IMR-90 (cell line): Measurements from ENCODE around the gene MARCHF6. TPM values are rescaled to one million over a fixed set of nuclear protein-coding genes. Genes with fewer than 3 reads are reported as not detected.

Source experiments
- ATAC-seq: fragments of 200-7000 bp; cut with Tn5 transposase; 2 replicates; pipeline ENCODE4 v1.9.1; 2020; ENCODE audit warnings: low read depth, mild to moderate bottlenecking, moderate library complexity
- BruUV-seq: library from RNA; stranded (reverse); fragments of 400-500 nt; replicated peaks from 2 replicates; lab custom pipeline; 2021; lab: Mats Ljungman, UMichigan
- CTCF ChIA-PET: fragments of 300-600 bp; formaldehyde crosslinking; extraction: SDS; loops from one replicate; lab custom pipeline; 2021; ENCODE audit warnings: antibody characterized with exemption; lab: Yijun Ruan, JAX
- POLR2A ChIA-PET: fragments of 300-600 bp; sonication (Branson Sonifier 250); formaldehyde crosslinking; loops from one replicate; lab custom pipeline; 2022; ENCODE audit warnings: antibody characterized with exemption; ENCODE audit not compliant: unreplicated experiment; lab: Charles Lee
- DNase-seq: peaks from one replicate; pipeline ENCODE4 v3.0.0; 2013
- H2AFZ ChIP-seq: replicated peaks from 2 replicates; pipeline ENCODE3; 2013; ENCODE audit warnings: low read length, mild to moderate bottlenecking; ENCODE audit not compliant: poor library complexity
- H2AK5ac ChIP-seq: 2 replicates; pipeline ENCODE4 v1.6.1; 2013; ENCODE audit warnings: low read depth, low read length, inconsistent platforms
- H2AK9ac ChIP-seq: replicated peaks from 2 replicates; pipeline ENCODE3; 2013; ENCODE audit warnings: mild to moderate bottlenecking, low read depth, low read length, moderate library complexity; ENCODE audit not compliant: poor library complexity
- H2BK120ac ChIP-seq: 2 replicates; pipeline ENCODE4 v1.6.1; 2013; ENCODE audit warnings: low read depth, low read length, inconsistent platforms
- H2BK15ac ChIP-seq: 3 replicates; pipeline ENCODE4 v1.6.1; 2013; ENCODE audit warnings: low read depth, low read length, inconsistent platforms
- H2BK20ac ChIP-seq: 2 replicates; pipeline ENCODE4 v1.6.1; 2013; ENCODE audit warnings: low read depth, mild to moderate bottlenecking, inconsistent platforms, low read length, moderate library complexity
- H2BK5ac ChIP-seq: 2 replicates; pipeline ENCODE4 v1.6.1; 2013; ENCODE audit warnings: mild to moderate bottlenecking, low read depth, low read length, inconsistent platforms; ENCODE audit not compliant: poor library complexity, severe bottlenecking
- H3K14ac ChIP-seq: replicated peaks from 2 replicates; pipeline ENCODE4 v1.6.1; 2013; ENCODE audit warnings: low read depth, low read length, inconsistent platforms
- H3K18ac ChIP-seq: 2 replicates; pipeline ENCODE4 v1.6.1; 2013; ENCODE audit warnings: low read depth, low read length, control low read depth
- H3K23ac ChIP-seq: 2 replicates; pipeline ENCODE4 v1.6.1; 2013; ENCODE audit warnings: low read depth, low read length, inconsistent platforms
- H3K27ac ChIP-seq: 2 replicates; pipeline ENCODE4 v1.5.1; 2013; ENCODE audit warnings: mild to moderate bottlenecking, control low read depth, low read length; ENCODE audit not compliant: insufficient read depth
- H3K27me3 ChIP-seq: 2 replicates; pipeline ENCODE4 v1.6.1; 2013; ENCODE audit warnings: low read length; ENCODE audit not compliant: control insufficient read depth, insufficient read depth
- H3K36me3 ChIP-seq: 2 replicates; pipeline ENCODE4 v1.6.1; 2013; ENCODE audit warnings: low read length, mixed read lengths; ENCODE audit not compliant: control insufficient read depth, insufficient read depth
- H3K4ac ChIP-seq: 2 replicates; pipeline ENCODE4 v1.6.1; 2013; ENCODE audit warnings: low read depth, low read length, inconsistent platforms
- H3K4me1 ChIP-seq: 2 replicates; pipeline ENCODE4 v1.6.1; 2013; ENCODE audit warnings: low read length, mixed read lengths; ENCODE audit not compliant: control insufficient read depth, insufficient read depth
- H3K4me2 ChIP-seq: 2 replicates; pipeline ENCODE4 v1.6.1; 2013; ENCODE audit warnings: low read depth, mild to moderate bottlenecking, control low read depth, low read length, moderate library complexity
- H3K4me3 ChIP-seq: 2 replicates; pipeline ENCODE4 v1.5.1; 2013; ENCODE audit warnings: low read depth, mild to moderate bottlenecking, control low read depth, low read length, moderate library complexity; ENCODE audit not compliant: insufficient read depth
- H3K56ac ChIP-seq: 2 replicates; pipeline ENCODE4 v1.6.1; 2013; ENCODE audit warnings: low read length, inconsistent platforms; ENCODE audit not compliant: insufficient read depth; ENCODE audit errors: extremely low read depth
- H3K79me1 ChIP-seq, 2 experiments: 2 replicates each; pipeline ENCODE4 v1.6.1; 2013; ENCODE audit warnings: low read length in 2 of 2, inconsistent platforms in 1 of 2, low read depth in 1 of 2
- H3K9ac ChIP-seq: 2 replicates; pipeline ENCODE4 v1.6.1; 2013; ENCODE audit warnings: low read depth, low read length, control low read depth
- H3K9me1 ChIP-seq: 2 replicates; pipeline ENCODE4 v1.6.1; 2013; ENCODE audit warnings: low read length, inconsistent platforms; ENCODE audit not compliant: insufficient read depth
- H3K9me3 ChIP-seq: 2 replicates; pipeline ENCODE4 v1.6.1; 2013; ENCODE audit warnings: low read length; ENCODE audit not compliant: control insufficient read depth, insufficient read depth
- H4K20me1 ChIP-seq: 2 replicates; pipeline ENCODE4 v1.6.1; 2013; ENCODE audit warnings: low read length, inconsistent platforms; ENCODE audit not compliant: insufficient read depth
- H4K5ac ChIP-seq: 2 replicates; pipeline ENCODE4 v1.6.1; 2013; ENCODE audit warnings: mild to moderate bottlenecking, low read depth, low read length, control low read depth
- H4K8ac ChIP-seq, 2 experiments: 2 replicates each; pipeline ENCODE4 v1.6.1; 2013; ENCODE audit warnings: low read depth in 2 of 2, low read length in 2 of 2, control low read depth in 1 of 2, inconsistent platforms in 1 of 2
- H4K91ac ChIP-seq: 2 replicates; pipeline ENCODE4 v1.6.1; 2013; ENCODE audit warnings: low read depth, low read length, inconsistent platforms; ENCODE audit not compliant: insufficient read depth
- BHLHE40 ChIP-seq: fragments of 150-350 bp; IDR thresholded peaks from 2 replicates; pipeline ENCODE4 v1.6.1; 2016; ENCODE audit warnings: mild to moderate bottlenecking, low read depth, low read length
- CEBPB ChIP-seq: IDR thresholded peaks from 2 replicates; pipeline ENCODE4 v1.6.1; 2012; ENCODE audit warnings: low read depth, low read length, improper control_type of control experiment
- CHD1 ChIP-seq: IDR thresholded peaks from 2 replicates; pipeline ENCODE4 v1.6.1; 2012; ENCODE audit warnings: low read depth, low read length, improper control_type of control experiment
- FOS ChIP-seq: fragments of 150-350 bp; IDR thresholded peaks from 2 replicates; pipeline ENCODE4 v1.6.1; 2016; ENCODE audit warnings: low read depth, low read length
- MAFK ChIP-seq: IDR thresholded peaks from 2 replicates; pipeline ENCODE4 v1.6.1; 2012; ENCODE audit warnings: low read depth, low read length, improper control_type of control experiment
- MAZ ChIP-seq: IDR thresholded peaks from 2 replicates; pipeline ENCODE4 v1.6.1; 2012; ENCODE audit warnings: low read depth, mild to moderate bottlenecking, low read length, improper control_type of control experiment, moderate library complexity, borderline replicate concordance
- MXI1 ChIP-seq: IDR thresholded peaks from 2 replicates; pipeline ENCODE4 v1.6.1; 2012; ENCODE audit warnings: low read depth, mild to moderate bottlenecking, low read length, moderate library complexity, borderline replicate concordance
- NFE2L2 ChIP-seq: fragments of 150-350 bp; IDR thresholded peaks from 2 replicates; pipeline ENCODE4 v1.6.1; 2016; ENCODE audit warnings: low read depth, mild to moderate bottlenecking, low read length
- POLR2A ChIP-seq: IDR thresholded peaks from 2 replicates; pipeline ENCODE4 v1.6.1; 2012; ENCODE audit warnings: mild to moderate bottlenecking, low read depth, low read length
- RAD21 ChIP-seq: IDR thresholded peaks from 2 replicates; pipeline ENCODE4 v1.6.1; 2012; ENCODE audit warnings: low read length, improper control_type of control experiment
- RCOR1 ChIP-seq: IDR thresholded peaks from 2 replicates; pipeline ENCODE4 v1.6.1; 2012; ENCODE audit warnings: mild to moderate bottlenecking, low read length, improper control_type of control experiment; ENCODE audit not compliant: insufficient replicate concordance
- RFX5 ChIP-seq: IDR thresholded peaks from 2 replicates; pipeline ENCODE4 v1.8.0; 2012; ENCODE audit warnings: low read depth, mild to moderate bottlenecking, low read length, moderate library complexity
- SMC3 ChIP-seq: fragments of 150-350 bp; IDR thresholded peaks from 2 replicates; pipeline ENCODE4 v1.6.1; 2016; ENCODE audit warnings: low read depth, mild to moderate bottlenecking, antibody characterized with exemption, low read length, moderate library complexity
- dilution Hi-C: fragments of 300-500 bp; cut with HindIII; formaldehyde crosslinking; loops from one replicate; pipeline ENCODE4 v1.14.3; 2018; ENCODE audit warnings: low sequenced_read_pairs; ENCODE audit not compliant: unreplicated experiment
- in situ Hi-C: fragments of 300-500 bp; cut with MboI; formaldehyde crosslinking; loops from 3 replicates; pipeline ENCODE4 v1.14.3; 2019; ENCODE audit warnings: low sequenced_read_pairs, inconsistent platforms, mixed read lengths
- intact Hi-C: fragments of 100-400 bp; cut with micrococcal nuclease; formaldehyde crosslinking; loops from 2 replicates; pipeline ENCODE4 v1.10.0; 2022
- polyA plus RNA-seq, 3 experiments: library from polyadenylated mRNA; depleted of rRNA; stranded (reverse); fragments of >200 nt; gene quantifications; 2 replicates each; pipeline ENCODE4 v1.2.3, GENCODE V29; 2012; ENCODE audit warnings: low replicate concordance in 1 of 3
- total RNA-seq: library from RNA; depleted of rRNA; stranded (reverse); fragments of >200 nt; gene quantifications from 2 replicates; pipeline ENCODE4 v1.2.3, GENCODE V29; 2012
- TF ChIP-seq, protein P1 (sequence below): fragments of 150-350 bp; IDR thresholded peaks from 2 replicates; pipeline ENCODE4 v1.6.1; 2017; ENCODE audit warnings: mild to moderate bottlenecking, antibody characterized with exemption, low read length, low read depth
- TF ChIP-seq, protein P2 (sequence below): conservative IDR thresholded peaks from 2 replicates; pipeline ENCODE4 v1.5.1; 2012; ENCODE audit warnings: mild to moderate bottlenecking, low read depth, low read length, improper control_type of control experiment
- TF ChIP-seq, protein P3 (sequence below): fragments of 150-350 bp; IDR thresholded peaks from 2 replicates; pipeline ENCODE4 v1.6.1; 2016; ENCODE audit warnings: low read depth, mild to moderate bottlenecking, low read length, moderate library complexity, borderline replicate concordance

The MARCHF6 gene
- total and polyA plus RNA-seq, 2 of the 4 experiments (the other 2 are of a cell fraction): 55.2 to 62.6 TPM

DNA sequence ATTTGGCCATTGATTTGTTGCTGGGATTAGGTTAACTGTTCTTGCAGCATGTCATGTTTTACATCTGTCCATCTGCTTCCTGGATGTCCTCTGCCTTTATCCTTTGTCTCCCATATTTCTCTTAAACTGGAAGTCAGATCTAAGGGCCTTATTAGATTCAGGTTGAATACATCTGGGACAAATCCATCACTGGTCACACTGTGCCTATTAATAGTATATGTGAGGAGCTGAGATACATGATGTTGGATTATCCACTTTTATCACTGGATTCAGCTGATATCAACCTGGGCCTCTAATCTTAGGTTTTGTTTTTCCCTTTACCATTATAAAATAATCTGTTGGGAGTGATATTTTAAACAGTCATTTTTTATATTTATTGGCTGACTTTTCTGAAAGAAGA is 46.3 kb downstream of the MARCHF6 start:
- TF ChIP-seq SMC3: no peak
- no peak for TF ChIP-seq MAFK
- TF ChIP-seq MXI1: no peak
- TF ChIP-seq NFE2L2: no peak
- no peak for TF ChIP-seq POLR2A
- no peak for TF ChIP-seq CEBPB
- TF ChIP-seq, protein P1, sequence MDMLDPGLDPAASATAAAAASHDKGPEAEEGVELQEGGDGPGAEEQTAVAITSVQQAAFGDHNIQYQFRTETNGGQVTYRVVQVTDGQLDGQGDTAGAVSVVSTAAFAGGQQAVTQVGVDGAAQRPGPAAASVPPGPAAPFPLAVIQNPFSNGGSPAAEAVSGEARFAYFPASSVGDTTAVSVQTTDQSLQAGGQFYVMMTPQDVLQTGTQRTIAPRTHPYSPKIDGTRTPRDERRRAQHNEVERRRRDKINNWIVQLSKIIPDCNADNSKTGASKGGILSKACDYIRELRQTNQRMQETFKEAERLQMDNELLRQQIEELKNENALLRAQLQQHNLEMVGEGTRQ: no peak
- no peak for TF ChIP-seq RCOR1
- no peak for TF ChIP-seq RFX5
- no peak for TF ChIP-seq MAZ
- TF ChIP-seq, protein P2, sequence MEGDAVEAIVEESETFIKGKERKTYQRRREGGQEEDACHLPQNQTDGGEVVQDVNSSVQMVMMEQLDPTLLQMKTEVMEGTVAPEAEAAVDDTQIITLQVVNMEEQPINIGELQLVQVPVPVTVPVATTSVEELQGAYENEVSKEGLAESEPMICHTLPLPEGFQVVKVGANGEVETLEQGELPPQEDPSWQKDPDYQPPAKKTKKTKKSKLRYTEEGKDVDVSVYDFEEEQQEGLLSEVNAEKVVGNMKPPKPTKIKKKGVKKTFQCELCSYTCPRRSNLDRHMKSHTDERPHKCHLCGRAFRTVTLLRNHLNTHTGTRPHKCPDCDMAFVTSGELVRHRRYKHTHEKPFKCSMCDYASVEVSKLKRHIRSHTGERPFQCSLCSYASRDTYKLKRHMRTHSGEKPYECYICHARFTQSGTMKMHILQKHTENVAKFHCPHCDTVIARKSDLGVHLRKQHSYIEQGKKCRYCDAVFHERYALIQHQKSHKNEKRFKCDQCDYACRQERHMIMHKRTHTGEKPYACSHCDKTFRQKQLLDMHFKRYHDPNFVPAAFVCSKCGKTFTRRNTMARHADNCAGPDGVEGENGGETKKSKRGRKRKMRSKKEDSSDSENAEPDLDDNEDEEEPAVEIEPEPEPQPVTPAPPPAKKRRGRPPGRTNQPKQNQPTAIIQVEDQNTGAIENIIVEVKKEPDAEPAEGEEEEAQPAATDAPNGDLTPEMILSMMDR: no peak
- no peak for TF ChIP-seq RAD21
- TF ChIP-seq, protein P3, sequence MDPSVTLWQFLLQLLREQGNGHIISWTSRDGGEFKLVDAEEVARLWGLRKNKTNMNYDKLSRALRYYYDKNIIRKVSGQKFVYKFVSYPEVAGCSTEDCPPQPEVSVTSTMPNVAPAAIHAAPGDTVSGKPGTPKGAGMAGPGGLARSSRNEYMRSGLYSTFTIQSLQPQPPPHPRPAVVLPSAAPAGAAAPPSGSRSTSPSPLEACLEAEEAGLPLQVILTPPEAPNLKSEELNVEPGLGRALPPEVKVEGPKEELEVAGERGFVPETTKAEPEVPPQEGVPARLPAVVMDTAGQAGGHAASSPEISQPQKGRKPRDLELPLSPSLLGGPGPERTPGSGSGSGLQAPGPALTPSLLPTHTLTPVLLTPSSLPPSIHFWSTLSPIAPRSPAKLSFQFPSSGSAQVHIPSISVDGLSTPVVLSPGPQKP: no peak
- no peak for TF ChIP-seq FOS
- TF ChIP-seq CHD1: no peak
- no peak for TF ChIP-seq BHLHE40
- H3K79me1 ChIP-seq: peaks cover 30 to 45% of the 10 kb centered on the region in 2 experiments
- peaks cover 7% of the 10 kb centered on the region for H3K9me1 ChIP-seq
- no peak overlapping the region for H2AFZ ChIP-seq
- H4K20me1 ChIP-seq: peaks cover 10% of the 10 kb centered on the region
- H3K4me3 ChIP-seq: no peak overlapping the region
- no peak overlapping the region for H3K56ac ChIP-seq
- no TSS peak for BruUV-seq
- H3K4ac ChIP-seq: no peak overlapping the region
- no peak overlapping the region for H2BK20ac ChIP-seq
- H4K5ac ChIP-seq: no peak overlapping the region
- intact Hi-C loops (loop anchor here (2.0 kb wide), 1 partner anchor 117 kb away; no protein-coding TSS in a partner anchor), in situ Hi-C loops (no loop called here), dilution Hi-C loops (no loop called here)
- no peak overlapping the region for H2BK15ac ChIP-seq
- H3K14ac ChIP-seq: no peak overlapping the region
- no peak for ATAC-seq
- no peak overlapping the region for H4K91ac ChIP-seq
- H2BK5ac ChIP-seq: no peak overlapping the region
- DNase-seq: no peak
- H2BK120ac ChIP-seq: no peak overlapping the region
- H4K8ac ChIP-seq: no peak overlapping the region
- no peak overlapping the region for H3K4me2 ChIP-seq
- H3K9ac ChIP-seq: no peak overlapping the region
- no peak overlapping the region for H3K18ac ChIP-seq
- H3K27ac ChIP-seq: no peak overlapping the region
- H3K23ac ChIP-seq: no peak overlapping the region
- no peaks in the 10 kb centered on the region for H3K27me3 ChIP-seq
- ChIA-PET POLR2A (no interaction called here), CTCF (interaction anchor here (0.6 kb wide), 1 partner anchor 183 kb away, joined by 3 read pairs; no protein-coding TSS in a partner anchor)
- H2AK9ac ChIP-seq: no peak overlapping the region
- peaks cover 22% of the 10 kb centered on the region for H3K36me3 ChIP-seq
- H2AK5ac ChIP-seq: no peak overlapping the region
- H3K9me3 ChIP-seq: no peaks in the 10 kb centered on the region
- H3K4me1 ChIP-seq: no peaks in the 10 kb centered on the region
